Uterus (tissue), 4 donors: ENCODE results near the gene PGLYRP1. TPM values are rescaled to one million over a fixed set of nuclear protein-coding genes. Genes with fewer than 3 reads are reported as not detected.

Source experiments
- DNase-seq, 2 donors: peaks; one replicate each; pipeline ENCODE4 v3.0.0-alpha.2; 2019 to 2020
- H3K27ac ChIP-seq, 2 donors: fragments of 200-600 bp; sonication (generic); 1 replicate in 1 of 2; 2 replicates in 1 of 2; pipeline ENCODE4 v1.5.1; 2016 to 2018
- H3K27me3 ChIP-seq, 2 donors: fragments of 200-600 bp; sonication (generic); one replicate each; pipeline ENCODE4 v1.5.1; 2018 to 2019; ENCODE audit warnings: control low read depth in 1 of 2
- H3K36me3 ChIP-seq, 2 donors: fragments of 200-600 bp; sonication (generic); one replicate each; pipeline ENCODE4 v1.5.1; 2019; ENCODE audit warnings: control low read depth in 1 of 2
- H3K4me1 ChIP-seq, 2 donors: fragments of 200-600 bp; sonication (generic); one replicate each; pipeline ENCODE4 v1.5.1; 2018 to 2019; ENCODE audit warnings: control low read depth in 1 of 2
- H3K4me3 ChIP-seq, 2 donors: fragments of 200-600 bp; sonication (generic); 1 replicate in 1 of 2; 2 replicates in 1 of 2; pipeline ENCODE4 v1.5.1; 2018 to 2019; ENCODE audit warnings: mild to moderate bottlenecking in 1 of 2
- H3K9me3 ChIP-seq, 2 donors: fragments of 200-600 bp; sonication (generic); one replicate each; pipeline ENCODE4 v1.5.1; 2019; ENCODE audit warnings: control low read depth in 1 of 2
- CTCF ChIP-seq, 4 experiments: fragments of 200-600 bp in 2 of 4; fragments of 450-650 bp in 2 of 4; sonication (generic) in 2 of 4; IDR thresholded peaks; one replicate each; pipeline ENCODE4 v1.5.1; 2016 to 2019; ENCODE audit warnings: antibody characterized with exemption in 4 of 4, mild to moderate bottlenecking in 2 of 4, moderate library complexity in 1 of 4
- POLR2A ChIP-seq, 2 donors: fragments of 450-650 bp; IDR thresholded peaks; one replicate each; pipeline ENCODE4 v1.6.1; 2016; ENCODE audit warnings: antibody characterized with exemption in 2 of 2, mild to moderate bottlenecking in 1 of 2, moderate library complexity in 1 of 2
- intact Hi-C: fragments of 100-400 bp; cut with DNase I; formaldehyde crosslinking; loops from one replicate; pipeline ENCODE4 v1.15.1; 2023; ENCODE audit warnings: low total_unique reads
- total RNA-seq, 4 donors: library from RNA; depleted of rRNA in 3 of 4; stranded (reverse); fragments of >200 nt in 3 of 4; gene quantifications; one replicate each; pipeline versions ENCODE4 v1.1.0 to v1.2.4, GENCODE V29; 2014 to 2023
- donor health status: DM: yes; HTN: yes; CAD: no.

Gene PGLYRP1
- total RNA-seq, 4 donors from 2014 or later = not detected

- DNase-seq = no peak
- H3K9me3 ChIP-seq = no peaks in the 10 kb centered on the region
- H3K36me3 ChIP-seq = no peaks in the 10 kb centered on the region
- no peak overlapping the region for H3K27ac ChIP-seq
- intact Hi-C loops = no loop called here
- H3K27me3 ChIP-seq = peaks cover 0 to 12% of the 10 kb centered on the region in 2 donors
- H3K4me3 ChIP-seq = no peak overlapping the region
- TF ChIP-seq CTCF (IDR thresholded peaks at IDR 0.05) = no peak
- no peak for TF ChIP-seq POLR2A (IDR thresholded peaks at IDR 0.05)
- H3K4me1 ChIP-seq = no peaks in the 10 kb centered on the region
Measured at GRCh38 chr19:45975306-45976070, 47.4 kb downstream of the PGLYRP1 start.

GRCh38 chr19:45973553-45974338, 49.1 kb downstream of the PGLYRP1 start, which contains the start of gene NOVA2:
Gene NOVA2, minus strand, starts transcription at chr19:45973865. Its CDS starts 514 bp downstream, at chr19:45973351.
- Histone ChIP-seq H3K27me3 (peaks cover 0 to 12% of the 10 kb centered on the region in 2 donors), H3K36me3 (no peaks in the 10 kb centered on the region), H3K4me3 (peak within 1 kb of the TSS; percentile 20 to 32), H3K4me1 (no peaks in the 10 kb centered on the region), H3K9me3 (no peaks in the 10 kb centered on the region), H3K27ac (peak within 1 kb of the TSS; percentile 68)
- peak; percentile 41 to 61 for TF ChIP-seq POLR2A (IDR thresholded peaks at IDR 0.05)
- TF ChIP-seq CTCF (IDR thresholded peaks at IDR 0.05) = no peak
- peak; percentile 42 to 66 for DNase-seq
- intact Hi-C loops = no loop called here

GRCh38 chr19:45972947-45973540, 49.8 kb downstream of the PGLYRP1 start:
- peaks cover 0 to 12% of the 10 kb centered on the region in 2 donors for H3K27me3 ChIP-seq
- no peak for TF ChIP-seq POLR2A (IDR thresholded peaks at IDR 0.05)
- TF ChIP-seq CTCF (IDR thresholded peaks at IDR 0.05) = no peak
- no peaks in the 10 kb centered on the region for H3K36me3 ChIP-seq
- H3K4me1 ChIP-seq = no peaks in the 10 kb centered on the region
- intact Hi-C loops = no loop called here
- peak overlapping the region; percentile 54 to 68 for H3K27ac ChIP-seq
- no peak for DNase-seq
- no peaks in the 10 kb centered on the region for H3K9me3 ChIP-seq
- H3K4me3 ChIP-seq = peak overlapping the region; percentile 20 to 32

- Histone ChIP-seq H3K27ac (peak overlapping the region; percentile 54 to 68), H3K9me3 (no peaks in the 10 kb centered on the region), H3K27me3 (peaks cover 0 to 12% of the 10 kb centered on the region in 2 donors), H3K36me3 (no peaks in the 10 kb centered on the region), H3K4me1 (no peaks in the 10 kb centered on the region), H3K4me3 (peak overlapping the region; percentile 20 to 32)
- no peak for DNase-seq
- no peak for TF ChIP-seq CTCF (IDR thresholded peaks at IDR 0.05)
- TF ChIP-seq POLR2A (IDR thresholded peaks at IDR 0.05) = no peak
- intact Hi-C loops = no loop called here
Measured at GRCh38 chr19:45972081-45972946, 50.5 kb downstream of the PGLYRP1 start.
